Activated CD8-positive, alpha-beta T cell treated with anti-CD3 and anti-CD28 coated beads, Interleukin-2, amount 10 ng/mL, durations not matched to agents 7 days and 5 days (primary cell): ENCODE results near the gene GPR153. TPM values are rescaled to one million over a fixed set of nuclear protein-coding genes. Genes with fewer than 3 reads are reported as not detected.

Experiments
- ATAC-seq: fragments of 150-1000 bp; cut with Tn5 transposase; one replicate; pipeline ENCODE4 v1.10.0; 2021; ENCODE audit warnings: moderate library complexity
- CTCF ChIA-PET: fragments of 350-600 bp; sonication (Branson Sonifier 250); formaldehyde crosslinking; loops from one replicate; lab custom pipeline; 2021; ENCODE audit warnings: antibody characterized with exemption; lab: Charles Lee
- POLR2A ChIA-PET: fragments of 350-600 bp; sonication (Branson Sonifier 250); formaldehyde crosslinking; loops from one replicate; lab custom pipeline; 2021; ENCODE audit warnings: antibody characterized with exemption; lab: Charles Lee
- DNase-seq: peaks from one replicate; pipeline ENCODE4 v3.0.0-alpha.2; 2020
- H3K27ac Mint-ChIP-seq: one replicate; pipeline ENCODE4 v1.8.0; 2021; ENCODE audit warnings: mild to moderate bottlenecking, mixed read lengths
- H3K27me3 Mint-ChIP-seq: one replicate; pipeline ENCODE4 v1.8.0; 2021; ENCODE audit warnings: low read depth, mixed read lengths
- H3K36me3 Mint-ChIP-seq: one replicate; pipeline ENCODE4 v1.8.0; 2021; ENCODE audit warnings: low read depth, mixed read lengths
- H3K4me1 Mint-ChIP-seq: one replicate; pipeline ENCODE4 v1.8.0; 2021; ENCODE audit warnings: low read depth, mixed read lengths
- H3K4me3 Mint-ChIP-seq: one replicate; pipeline ENCODE4 v1.8.0; 2021; ENCODE audit warnings: mild to moderate bottlenecking, mixed read lengths
- H3K9me3 Mint-ChIP-seq: one replicate; pipeline ENCODE4 v1.8.0; 2022; ENCODE audit warnings: mixed read lengths; ENCODE audit not compliant: insufficient read depth
- total RNA-seq, 2 experiments: library from RNA; stranded (reverse); gene quantifications; one replicate each; pipeline ENCODE4 v1.2.3, GENCODE V29; 2021

GPR153 gene
- total RNA-seq, 2 experiments from 2014 or later, result 0.99 to 1.0 TPM

- Mint-ChIP-seq H3K27me3 (no peaks in the 10 kb centered on the region), H3K4me3 (no peak overlapping the region), H3K9me3 (no peaks in the 10 kb centered on the region), H3K36me3 (no peaks in the 10 kb centered on the region), H3K4me1 (no peaks in the 10 kb centered on the region), H3K27ac (no peak overlapping the region)
- CTCF ChIA-PET, result interaction anchor here (0.8 kb wide), 1 partner anchor 29 kb away, joined by 3 read pairs; no protein-coding TSS in a partner anchor
- ATAC-seq (no peak), DNase-seq (no peak)
- POLR2A ChIA-PET, result no interaction called here
Measured at GRCh38 chr1:6273380-6273891, 12.5 kb upstream of the GPR153 start.

GRCh38 chr1:6272868-6273267 lies 12.0 kb upstream of the GPR153 start:
- no peak overlapping the region for H3K27ac Mint-ChIP-seq
- no peak for ATAC-seq
- POLR2A ChIA-PET, result no interaction called here
- no peaks in the 10 kb centered on the region for H3K4me1 Mint-ChIP-seq
- DNase-seq, result no peak
- CTCF ChIA-PET, result interaction anchor here (0.8 kb wide), 1 partner anchor 28 kb away, joined by 3 read pairs; no protein-coding TSS in a partner anchor
- H3K9me3 Mint-ChIP-seq, result no peaks in the 10 kb centered on the region
- no peaks in the 10 kb centered on the region for H3K36me3 Mint-ChIP-seq
- no peaks in the 10 kb centered on the region for H3K27me3 Mint-ChIP-seq
- H3K4me3 Mint-ChIP-seq, result no peak overlapping the region

GRCh38 chr1:6272452-6272851 lies 11.6 kb upstream of the GPR153 start:
- DNase-seq (no peak), ATAC-seq (no peak)
- no peak overlapping the region for H3K4me3 Mint-ChIP-seq
- no peaks in the 10 kb centered on the region for H3K36me3 Mint-ChIP-seq
- ChIA-PET POLR2A (no interaction called here), CTCF (no interaction called here)
- H3K9me3 Mint-ChIP-seq, result no peaks in the 10 kb centered on the region
- no peaks in the 10 kb centered on the region for H3K27me3 Mint-ChIP-seq
- H3K27ac Mint-ChIP-seq, result no peak overlapping the region
- H3K4me1 Mint-ChIP-seq, result no peaks in the 10 kb centered on the region

GRCh38 chr1:6271554-6271953 lies 10.7 kb upstream of the GPR153 start:
- H3K27ac Mint-ChIP-seq, result no peak overlapping the region
- no peaks in the 10 kb centered on the region for H3K9me3 Mint-ChIP-seq
- no peaks in the 10 kb centered on the region for H3K4me1 Mint-ChIP-seq
- CTCF ChIA-PET, result interaction anchor here (0.7 kb wide), 1 partner anchor 176 kb away, joined by 3 read pairs; no protein-coding TSS in a partner anchor
- H3K27me3 Mint-ChIP-seq, result no peaks in the 10 kb centered on the region
- no peaks in the 10 kb centered on the region for H3K36me3 Mint-ChIP-seq
- DNase-seq (no peak), ATAC-seq (no peak)
- POLR2A ChIA-PET, result no interaction called here
- no peak overlapping the region for H3K4me3 Mint-ChIP-seq

GRCh38 chr1:6271006-6271405 lies 10.1 kb upstream of the GPR153 start:
- CTCF ChIA-PET, result no interaction called here
- Mint-ChIP-seq H3K36me3 (no peaks in the 10 kb centered on the region), H3K4me3 (no peak overlapping the region), H3K27me3 (no peaks in the 10 kb centered on the region), H3K27ac (no peak overlapping the region), H3K4me1 (no peaks in the 10 kb centered on the region), H3K9me3 (no peaks in the 10 kb centered on the region)
- ATAC-seq, result no peak
- POLR2A ChIA-PET, result no interaction called here
- DNase-seq, result no peak

GRCh38 chr1:6270401-6270800 lies 9.5 kb upstream of the GPR153 start:
- Mint-ChIP-seq H3K27me3 (no peaks in the 10 kb centered on the region), H3K4me3 (no peak overlapping the region), H3K4me1 (no peaks in the 10 kb centered on the region), H3K27ac (no peak overlapping the region), H3K36me3 (no peaks in the 10 kb centered on the region), H3K9me3 (no peaks in the 10 kb centered on the region)
- POLR2A ChIA-PET, result no interaction called here
- DNase-seq, result no peak
- CTCF ChIA-PET, result interaction anchor here (1.4 kb wide), 1 partner anchor 24 kb away, joined by 3 read pairs; no protein-coding TSS in a partner anchor
- no peak for ATAC-seq

- Mint-ChIP-seq H3K27ac (no peak overlapping the region), H3K4me3 (no peak overlapping the region), H3K4me1 (no peaks in the 10 kb centered on the region), H3K36me3 (no peaks in the 10 kb centered on the region), H3K27me3 (no peaks in the 10 kb centered on the region), H3K9me3 (no peaks in the 10 kb centered on the region)
- ChIA-PET CTCF (interaction anchor here (1.4 kb wide), 1 partner anchor 24 kb away, joined by 3 read pairs; no protein-coding TSS in a partner anchor), POLR2A (no interaction called here)
- DNase-seq (no peak), ATAC-seq (no peak)
Measured at GRCh38 chr1:6269720-6270400, 9.0 kb upstream of the GPR153 start.

GRCh38 chr1:6269296-6269695 lies 8.4 kb upstream of the GPR153 start:
- DNase-seq (no peak), ATAC-seq (no peak)
- ChIA-PET POLR2A (no interaction called here), CTCF (interaction anchor here (1.4 to 1.6 kb wide), 2 partner anchors 22 to 23 kb away, joined by 3 to 8 read pairs; no protein-coding TSS in a partner anchor)
- H3K4me1 Mint-ChIP-seq, result no peaks in the 10 kb centered on the region
- no peaks in the 10 kb centered on the region for H3K9me3 Mint-ChIP-seq
- H3K4me3 Mint-ChIP-seq, result no peak overlapping the region
- no peaks in the 10 kb centered on the region for H3K36me3 Mint-ChIP-seq
- no peak overlapping the region for H3K27ac Mint-ChIP-seq
- H3K27me3 Mint-ChIP-seq, result no peaks in the 10 kb centered on the region

GRCh38 chr1:6268415-6268814 lies 7.5 kb upstream of the GPR153 start:
- no peak overlapping the region for H3K4me3 Mint-ChIP-seq
- H3K36me3 Mint-ChIP-seq, result no peaks in the 10 kb centered on the region
- ATAC-seq, result no peak
- H3K9me3 Mint-ChIP-seq, result no peaks in the 10 kb centered on the region
- no peak for DNase-seq
- H3K27ac Mint-ChIP-seq, result no peak overlapping the region
- CTCF ChIA-PET, result interaction anchor here (1.4 to 1.6 kb wide), 2 partner anchors 22 to 137 kb away, joined by 4 to 8 read pairs; no protein-coding TSS in a partner anchor
- no peaks in the 10 kb centered on the region for H3K27me3 Mint-ChIP-seq
- H3K4me1 Mint-ChIP-seq, result peaks cover 7% of the 10 kb centered on the region
- POLR2A ChIA-PET, result no interaction called here

- no peak overlapping the region for H3K4me3 Mint-ChIP-seq
- H3K27me3 Mint-ChIP-seq, result no peaks in the 10 kb centered on the region
- ChIA-PET POLR2A (interaction anchor here (0.9 kb wide), 1 partner anchor 9 kb away, joined by 3 read pairs; no protein-coding TSS in a partner anchor), CTCF (interaction anchor here (1.4 to 1.6 kb wide), 2 partner anchors 21 to 138 kb away, joined by 4 to 8 read pairs; no protein-coding TSS in a partner anchor)
- H3K27ac Mint-ChIP-seq, result peak overlapping the region; percentile 20
- ATAC-seq (no peak), DNase-seq (no peak)
- peaks cover 9% of the 10 kb centered on the region for H3K4me1 Mint-ChIP-seq
- H3K9me3 Mint-ChIP-seq, result no peaks in the 10 kb centered on the region
- no peaks in the 10 kb centered on the region for H3K36me3 Mint-ChIP-seq
Measured at GRCh38 chr1:6267686-6268322, 6.9 kb upstream of the GPR153 start.

GRCh38 chr1:6266641-6267040 lies 5.7 kb upstream of the GPR153 start:
- Mint-ChIP-seq H3K27ac (no peak overlapping the region), H3K27me3 (peaks cover 5% of the 10 kb centered on the region), H3K4me3 (no peak overlapping the region), H3K4me1 (peaks cover 14% of the 10 kb centered on the region), H3K9me3 (no peaks in the 10 kb centered on the region), H3K36me3 (no peaks in the 10 kb centered on the region)
- ChIA-PET POLR2A (interaction anchor here (0.9 kb wide), 1 partner anchor 8 kb away, joined by 3 read pairs; no protein-coding TSS in a partner anchor), CTCF (no interaction called here)
- no peak for ATAC-seq
- DNase-seq, result no peak

- Mint-ChIP-seq H3K4me3 (no peak overlapping the region), H3K4me1 (peaks cover 14% of the 10 kb centered on the region), H3K27me3 (peaks cover 8% of the 10 kb centered on the region), H3K9me3 (no peaks in the 10 kb centered on the region), H3K27ac (no peak overlapping the region), H3K36me3 (no peaks in the 10 kb centered on the region)
- POLR2A ChIA-PET, result no interaction called here
- no peak for ATAC-seq
- CTCF ChIA-PET, result interaction anchor here (1.0 kb wide), 1 partner anchor 60 kb away, joined by 4 read pairs; no protein-coding TSS in a partner anchor
- DNase-seq, result no peak
Measured at GRCh38 chr1:6265151-6265550, 4.3 kb upstream of the GPR153 start.
